Activated CD4-positive, alpha-beta memory T cell treated with anti-CD3 and anti-CD28 coated beads, Interleukin-2, amount 10 ng/mL, durations not matched to agents 7 days and 5 days (primary cell): Measurements from ENCODE around the gene OR2T10. TPM values are rescaled to one million over a fixed set of nuclear protein-coding genes. Genes with fewer than 3 reads are reported as not detected.
"Not testable (repeated sequence)": the region's sequence is repeated elsewhere in the genome, so short reads cannot be mapped to it uniquely, and the experiment has no call there.

Source experiments
- CTCF ChIA-PET: fragments of 350-600 bp; sonication (Branson Sonifier 250); formaldehyde crosslinking; loops from one replicate; lab custom pipeline; 2021; ENCODE audit warnings: antibody characterized with exemption, inconsistent platforms; lab: Charles Lee
- POLR2A ChIA-PET: fragments of 350-600 bp; sonication (Branson Sonifier 250); formaldehyde crosslinking; loops from one replicate; lab custom pipeline; 2021; ENCODE audit warnings: antibody characterized with exemption; lab: Charles Lee
- DNase-seq: peaks from one replicate; pipeline ENCODE4 v3.0.0-alpha.2; 2020
- H3K27ac Mint-ChIP-seq: one replicate; pipeline ENCODE4 v1.8.0; 2021; ENCODE audit warnings: mild to moderate bottlenecking, mixed read lengths
- H3K27me3 Mint-ChIP-seq: one replicate; pipeline ENCODE4 v1.8.0; 2021; ENCODE audit warnings: mixed read lengths
- H3K36me3 Mint-ChIP-seq: one replicate; pipeline ENCODE4 v1.8.0; 2021; ENCODE audit warnings: low read depth, mixed read lengths
- H3K4me1 Mint-ChIP-seq: one replicate; pipeline ENCODE4 v1.8.0; 2021; ENCODE audit warnings: mixed read lengths
- H3K4me3 Mint-ChIP-seq: one replicate; pipeline ENCODE4 v1.8.0; 2021; ENCODE audit warnings: mild to moderate bottlenecking, mixed read lengths
- H3K9me3 Mint-ChIP-seq: one replicate; pipeline ENCODE4 v1.8.0; 2021; ENCODE audit warnings: mixed read lengths
- total RNA-seq, 2 experiments: library from RNA; stranded (reverse); gene quantifications; one replicate each; pipeline ENCODE4 v1.2.3, GENCODE V29; 2021

The OR2T10 gene
- total RNA-seq, 2 experiments from 2014 or later = not detected

GRCh38 chr1:248576260-248576980 is 21.1 kb downstream of the OR2T10 start:
- ChIA-PET CTCF (no interaction called here), POLR2A (no interaction called here)
- Mint-ChIP-seq H3K36me3 (no peaks in the 10 kb centered on the region), H3K27ac (no peak overlapping the region), H3K4me3 (no peak overlapping the region), H3K4me1 (peaks cover 10% of the 10 kb centered on the region), H3K9me3 (no peaks in the 10 kb centered on the region), H3K27me3 (peaks cover 2% of the 10 kb centered on the region)
- DNase-seq = no peak

- POLR2A ChIA-PET = not testable (repeated sequence)
These were observed 22.8 kb downstream of the OR2T10 start, which contains the start of gene OR2T34 for GRCh38 chr1:248574657-248575056. OR2T34 (minus strand) TSS chr1:248574757; CDS start chr1:248574757, 0 bp downstream.

DNA sequence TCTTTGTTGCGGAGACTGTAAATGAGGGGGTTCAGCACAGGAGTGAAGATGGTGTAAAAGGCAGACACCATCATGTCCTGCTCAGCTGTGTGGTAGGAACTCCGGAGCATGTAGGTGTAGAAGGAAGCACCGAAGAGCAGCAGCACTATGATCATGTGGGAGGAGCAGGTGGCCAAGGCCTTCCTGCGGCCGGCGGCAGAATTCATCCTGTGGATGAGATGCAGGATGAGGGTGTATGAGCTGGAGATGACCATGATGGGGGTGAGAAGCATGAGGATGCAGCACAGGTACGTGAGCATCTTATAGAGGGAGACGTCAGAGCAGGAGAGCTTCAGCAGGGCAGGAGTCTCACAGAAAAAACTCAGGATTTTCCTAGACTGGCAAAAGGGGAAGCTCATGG is 23.6 kb downstream of the OR2T10 start:
- H3K4me1 Mint-ChIP-seq, DNase-seq, H3K27me3 Mint-ChIP-seq, H3K9me3 Mint-ChIP-seq, H3K4me3 Mint-ChIP-seq, H3K27ac Mint-ChIP-seq, CTCF ChIA-PET, POLR2A ChIA-PET, H3K36me3 Mint-ChIP-seq: not testable (repeated sequence)

More at GRCh38 chr1:248574657-248575056, 22.8 kb downstream of the OR2T10 start, which contains the start of gene OR2T34:
- CTCF ChIA-PET, H3K4me1 Mint-ChIP-seq, H3K27ac Mint-ChIP-seq, H3K36me3 Mint-ChIP-seq, H3K4me3 Mint-ChIP-seq, H3K9me3 Mint-ChIP-seq, H3K27me3 Mint-ChIP-seq, DNase-seq: not testable (repeated sequence)

- H3K27me3 Mint-ChIP-seq, CTCF ChIA-PET, H3K4me3 Mint-ChIP-seq, H3K36me3 Mint-ChIP-seq, POLR2A ChIA-PET, DNase-seq, H3K9me3 Mint-ChIP-seq, H3K27ac Mint-ChIP-seq: not testable (repeated sequence)
- peaks cover 12% of the 10 kb centered on the region for H3K4me1 Mint-ChIP-seq
These were observed 25.5 kb downstream of the OR2T10 start for GRCh38 chr1:248572049-248572448.

DNA sequence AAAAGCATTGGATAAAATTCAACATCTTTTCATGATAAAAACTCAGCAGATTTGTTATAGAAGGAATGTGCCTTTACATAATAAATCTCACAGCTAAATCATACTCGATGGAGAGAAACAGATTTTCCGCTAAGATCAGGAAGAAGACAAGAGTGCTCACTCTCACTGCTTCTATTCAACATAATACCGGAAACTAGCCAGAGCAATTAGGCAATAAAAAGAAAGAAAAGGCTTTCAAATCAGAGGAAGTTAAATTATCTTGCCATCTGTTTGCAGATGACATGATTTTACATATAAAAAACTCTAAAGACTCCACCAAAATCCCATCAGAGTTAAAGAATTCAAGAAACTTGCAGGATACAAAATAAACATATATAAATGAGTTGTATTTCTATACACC is 26.7 kb downstream of the OR2T10 start:
- H3K36me3 Mint-ChIP-seq, H3K27ac Mint-ChIP-seq, DNase-seq, H3K9me3 Mint-ChIP-seq, POLR2A ChIA-PET, CTCF ChIA-PET, H3K4me3 Mint-ChIP-seq, H3K27me3 Mint-ChIP-seq: not testable (repeated sequence)
- H3K4me1 Mint-ChIP-seq = peaks cover 14% of the 10 kb centered on the region

DNA sequence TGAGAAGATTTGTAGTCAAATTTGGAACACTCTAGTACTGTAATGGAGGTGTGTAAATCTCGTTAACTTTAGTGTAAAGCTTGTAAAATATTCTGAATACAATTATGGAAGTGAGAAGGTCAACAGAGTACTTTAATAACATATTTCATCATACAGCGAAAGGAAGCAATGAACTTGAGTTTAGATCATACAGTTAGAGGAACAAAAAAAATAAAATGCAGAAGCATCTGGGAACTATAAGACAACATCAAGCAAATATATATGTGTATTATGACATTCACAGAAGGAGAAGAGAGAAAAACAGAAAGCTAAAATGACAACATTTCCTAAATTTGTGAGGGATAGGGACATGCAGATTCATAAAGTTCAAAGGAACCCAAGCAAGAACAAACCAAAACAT is 28.5 kb downstream of the OR2T10 start:
- peaks cover 13% of the 10 kb centered on the region for H3K4me1 Mint-ChIP-seq
- DNase-seq, H3K36me3 Mint-ChIP-seq, CTCF ChIA-PET, H3K9me3 Mint-ChIP-seq, H3K27ac Mint-ChIP-seq, H3K4me3 Mint-ChIP-seq, POLR2A ChIA-PET, H3K27me3 Mint-ChIP-seq: not testable (repeated sequence)

- POLR2A ChIA-PET, H3K27me3 Mint-ChIP-seq, CTCF ChIA-PET, H3K9me3 Mint-ChIP-seq, H3K36me3 Mint-ChIP-seq: not testable (repeated sequence)
- peak overlapping the region; percentile 82 for H3K27ac Mint-ChIP-seq
- H3K4me1 Mint-ChIP-seq = peaks cover 13% of the 10 kb centered on the region
- DNase-seq = peak; percentile 37
- H3K4me3 Mint-ChIP-seq = peak overlapping the region; percentile 74
These were observed 31.7 kb downstream of the OR2T10 start for GRCh38 chr1:248565530-248566373.

DNA sequence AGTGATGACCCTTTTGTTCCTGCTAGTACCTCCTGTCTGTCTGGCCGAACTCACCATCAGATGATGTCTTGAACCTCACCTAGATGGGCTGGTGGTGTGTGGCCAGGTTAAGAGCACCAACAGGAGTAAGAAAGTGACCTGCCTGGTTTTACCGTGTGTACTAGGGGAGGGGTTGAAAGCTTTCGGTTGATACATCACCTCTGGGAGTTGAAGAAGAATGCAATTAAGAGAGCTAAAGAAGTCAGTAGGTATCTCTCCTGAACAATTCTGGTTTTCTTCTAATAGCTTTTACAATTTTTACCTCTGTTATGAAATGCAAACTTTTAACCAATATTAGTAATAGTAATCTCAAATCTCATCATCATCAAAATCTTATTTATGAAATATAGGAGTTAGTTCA is 34.8 kb downstream of the OR2T10 start, which contains the start of gene OR2T29:
Gene OR2T29, minus strand, starts transcription at position 101 of the 400 bp plus-strand sequence. CDS start 3,281 bp downstream, outside the sequence.
- H3K27ac Mint-ChIP-seq, H3K9me3 Mint-ChIP-seq, POLR2A ChIA-PET, CTCF ChIA-PET, H3K4me3 Mint-ChIP-seq, DNase-seq, H3K36me3 Mint-ChIP-seq, H3K27me3 Mint-ChIP-seq: not testable (repeated sequence)
- peaks cover 13% of the 10 kb centered on the region for H3K4me1 Mint-ChIP-seq

GRCh38 chr1:248551027-248551426 is 46.5 kb downstream of the OR2T10 start:
- CTCF ChIA-PET, H3K9me3 Mint-ChIP-seq, H3K27ac Mint-ChIP-seq, POLR2A ChIA-PET, H3K27me3 Mint-ChIP-seq, H3K4me1 Mint-ChIP-seq, H3K36me3 Mint-ChIP-seq, DNase-seq, H3K4me3 Mint-ChIP-seq: not testable (repeated sequence)

GRCh38 chr1:248547383-248547782 is 50.1 kb downstream of the OR2T10 start:
- H3K27me3 Mint-ChIP-seq, H3K36me3 Mint-ChIP-seq, CTCF ChIA-PET, H3K9me3 Mint-ChIP-seq, H3K27ac Mint-ChIP-seq, POLR2A ChIA-PET, H3K4me3 Mint-ChIP-seq, DNase-seq, H3K4me1 Mint-ChIP-seq: not testable (repeated sequence)

Other genes starting within 250 kb of the OR2T10 start
- gene OR14C36, start 248.9 kb downstream of the OR2T10 start, total RNA-seq = not detected
- gene OR2T4, start 236.0 kb downstream of the OR2T10 start, total RNA-seq = not detected
- gene OR2T6, start 222.0 kb downstream of the OR2T10 start, total RNA-seq = not detected
- not detected for gene OR2T1, start 194.7 kb downstream of the OR2T10 start, total RNA-seq
- not detected for gene OR2T2, start 152.1 kb downstream of the OR2T10 start, total RNA-seq
- gene OR2T3, start 124.3 kb downstream of the OR2T10 start, total RNA-seq = not detected
- not detected for gene OR2T5, start 109.1 kb downstream of the OR2T10 start, total RNA-seq
- gene OR2G6, start 89.6 kb downstream of the OR2T10 start, total RNA-seq = not detected
- not detected for gene OR2T29, start 34.9 kb downstream of the OR2T10 start, total RNA-seq
- gene OR2T34, start 22.9 kb downstream of the OR2T10 start, total RNA-seq = not detected
- gene OR2T11, start 37.4 kb upstream of the OR2T10 start, total RNA-seq = not detected
- gene OR2T35, start 47.6 kb upstream of the OR2T10 start, total RNA-seq = not detected
- not detected for gene OR2T27, start 57.8 kb upstream of the OR2T10 start, total RNA-seq
- not detected for gene OR14I1, start 105.1 kb upstream of the OR2T10 start, total RNA-seq
- gene LYPD8, start 158.1 kb upstream of the OR2T10 start, total RNA-seq = not detected
- 10 to 100 TPM; 31.4 to 32.0 TPM for gene SH3BP5L, start 228.2 kb upstream of the OR2T10 start, total RNA-seq
- 10 to 100 TPM; 54.1 to 60.1 TPM for gene ZNF672, start 240.5 kb upstream of the OR2T10 start, total RNA-seq